AG04450 (cell line): ENCODE measurements around the gene YWHAG. TPM values are rescaled to one million over a fixed set of nuclear protein-coding genes. Genes with fewer than 3 reads are reported as not detected.

ENCODE experiments used
- CTCF ChIA-PET: fragments of 300-600, 350-600 bp; formaldehyde crosslinking; extraction: SDS; loops from one replicate; lab custom pipeline; 2022; ENCODE audit warnings: antibody characterized with exemption, inconsistent platforms; lab: Charles Lee
- POLR2A ChIA-PET: fragments of 350-600 bp; formaldehyde crosslinking; extraction: SDS; loops from one replicate; lab custom pipeline; 2021; ENCODE audit warnings: antibody characterized with exemption, inconsistent platforms; lab: Yijun Ruan, JAX
- DNase-seq: peaks from one replicate; pipeline ENCODE4 v3.0.0-alpha.2; 2011; ENCODE audit warnings: low read depth, low spot score
- H3K27ac ChIP-seq: one replicate; pipeline ENCODE4 v1.5.1; 2012; ENCODE audit warnings: low read depth, low read length, control low read depth
- H3K27me3 ChIP-seq: one replicate; pipeline ENCODE4 v1.6.0; 2012; ENCODE audit warnings: low read length; ENCODE audit not compliant: control insufficient read depth, insufficient read depth
- H3K4me3 ChIP-seq: 2 replicates; pipeline ENCODE4 v1.5.1; 2011; ENCODE audit warnings: mild to moderate bottlenecking, low read depth, low read length, control low read depth
- H3K9me3 ChIP-seq: 2 replicates; pipeline ENCODE4 v1.5.1; 2012; ENCODE audit warnings: low read length; ENCODE audit not compliant: control insufficient read depth, insufficient read depth
- CTCF ChIP-seq: IDR thresholded peaks from 2 replicates; pipeline ENCODE4 v1.5.1; 2011; ENCODE audit warnings: low read depth, low read length, control low read depth, inconsistent platforms
- polyA plus RNA-seq: library from polyadenylated mRNA; depleted of rRNA; stranded (reverse); fragments of >200 nt; gene quantifications from 2 replicates; pipeline ENCODE4 v1.2.3, GENCODE V29; 2011

Gene YWHAG
- polyA plus RNA-seq, 1 experiment, result 91.6 TPM

- Histone ChIP-seq H3K27me3 (no peaks in the 10 kb centered on the region), H3K9me3 (no peaks in the 10 kb centered on the region; the same call in 1 of the 2 replicates), H3K4me3 (peak overlapping the region; percentile 56), H3K27ac (peak overlapping the region; percentile 95)
- CTCF ChIA-PET, result interaction anchor here (0.7 to 1.1 kb wide), 6 partner anchors 10 to 183 kb away, joined by 3 to 8 read pairs (median 4); no protein-coding TSS in a partner anchor
- POLR2A ChIA-PET, result interaction anchor here (0.6 to 1.4 kb wide), 4 partner anchors 21 to 894 kb away, joined by 3 to 7 read pairs (median 4); no protein-coding TSS in a partner anchor
- TF ChIP-seq CTCF, result no peak
- DNase-seq, result no peak
Observed at GRCh38 chr7:76359978-76360638, 1.3 kb upstream of the YWHAG start.

GRCh38 chr7:76359111-76359977, 553 bp upstream of the YWHAG start:
- POLR2A ChIA-PET, result interaction anchor here (0.6 to 2.0 kb wide), 15 partner anchors 10 to 895 kb away, joined by 3 to 11 read pairs (median 4); no protein-coding TSS in a partner anchor
- peak overlapping the region; percentile 95 for H3K27ac ChIP-seq
- H3K9me3 ChIP-seq, result peaks cover 2% of the 10 kb centered on the region; the same call in 1 of the 2 replicates
- peak; percentile 79 for TF ChIP-seq CTCF
- no peaks in the 10 kb centered on the region for H3K27me3 ChIP-seq
- CTCF ChIA-PET, result interaction anchor here (0.7 to 1.1 kb wide), 9 partner anchors 9 to 196 kb away, joined by 3 to 6 read pairs (median 4); no protein-coding TSS in a partner anchor
- peak overlapping the region; percentile 89 for H3K4me3 ChIP-seq
- DNase-seq, result peak; percentile 98

GRCh38 chr7:76358011-76358480, 745 bp downstream of the YWHAG start:
- H3K27me3 ChIP-seq, result no peaks in the 10 kb centered on the region
- peak overlapping the region; percentile 94 for H3K27ac ChIP-seq
- H3K9me3 ChIP-seq, result peaks cover 4% of the 10 kb centered on the region; the same call in 1 of the 2 replicates
- TF ChIP-seq CTCF, result no peak
- ChIA-PET POLR2A (interaction anchor here (0.6 to 2.0 kb wide), 6 partner anchors 15 to 180 kb away, joined by 3 to 11 read pairs (median 6); no protein-coding TSS in a partner anchor), CTCF (interaction anchor here (0.8 to 0.9 kb wide), 2 partner anchors 8 to 12 kb away, joined by 4 to 6 read pairs; no protein-coding TSS in a partner anchor)
- no peak for DNase-seq
- peak overlapping the region; percentile 89 for H3K4me3 ChIP-seq

DNA sequence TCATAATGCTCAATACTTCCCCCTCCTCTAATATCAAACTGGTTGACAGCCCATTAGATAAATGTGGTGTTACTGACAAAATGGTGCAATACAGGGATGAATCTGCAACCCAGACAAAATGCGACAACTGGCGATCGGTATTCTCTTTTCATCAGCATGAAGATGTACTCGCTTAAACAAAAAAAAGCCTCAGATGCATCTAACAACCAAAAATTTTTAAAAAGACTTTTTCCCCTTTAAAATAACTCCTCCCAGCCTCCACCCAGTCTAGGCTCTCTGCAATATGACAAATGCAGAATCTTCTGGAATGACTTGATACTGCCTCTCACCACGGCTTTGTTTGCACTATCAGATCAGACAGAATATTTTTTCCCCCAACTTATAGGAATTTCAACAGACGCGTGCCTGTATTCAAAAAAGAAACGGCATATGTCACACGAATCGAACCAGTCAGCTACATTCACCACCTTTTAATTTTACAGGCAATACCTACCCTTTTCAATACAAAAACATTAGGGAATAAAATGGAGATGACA, 1.2 kb downstream of the YWHAG start:
- no peak for TF ChIP-seq CTCF
- ChIA-PET POLR2A (interaction anchor here (0.6 to 2.0 kb wide), 5 partner anchors 30 to 179 kb away, joined by 3 to 11 read pairs (median 5); no protein-coding TSS in a partner anchor), CTCF (no interaction called here)
- Histone ChIP-seq H3K27me3 (no peaks in the 10 kb centered on the region), H3K4me3 (peak overlapping the region; percentile 89), H3K27ac (peak overlapping the region; percentile 94), H3K9me3 (peaks cover 4% of the 10 kb centered on the region; the same call in 1 of the 2 replicates)
- no peak for DNase-seq
